SK-N-SH treated with all-trans-retinoic acid at 6 μM for 48 hours (cell line): ENCODE measurements around the gene AKAP4.

Source experiments
- RARB ChIP-seq: fragments of 250-450 bp; sonication (Bioruptor Pico); IDR thresholded peaks from 2 replicates; pipeline ENCODE4 v1.8.0; 2021; ENCODE audit warnings: mild to moderate bottlenecking, moderate library complexity
- TCF4 ChIP-seq: fragments of 250-450 bp; sonication (Bioruptor Pico); IDR thresholded peaks from 2 replicates; pipeline ENCODE4 v1.8.0; 2021; ENCODE audit warnings: mild to moderate bottlenecking, moderate library complexity, borderline replicate concordance

- no peak for TF ChIP-seq RARB (CRISPR knock-in tag)
- TF ChIP-seq TCF4 (CRISPR knock-in tag) = no peak
Observed at GRCh38 chrX:50202539-50202938, 1.7 kb upstream of the AKAP4 start.
